GM12892 (cell line): ENCODE data around the gene NTMT2.

Source experiments
- DNase-seq: peaks from one replicate; pipeline ENCODE4 v3.0.0; 2011; ENCODE audit not compliant: insufficient read length
- FAIRE-seq: peaks from 2 replicates; lab custom pipeline; 2011; peaks lifted over from hg19 to GRCh38; lab: Jason Lieb, UNC
- POLR2A ChIP-seq: IDR thresholded peaks from 2 replicates; pipeline ENCODE4 v1.6.1; 2011; ENCODE audit warnings: low read depth, low read length, control low read depth
- POLR2AphosphoS5 ChIP-seq: IDR thresholded peaks from 2 replicates; pipeline ENCODE4 v1.6.1; 2011; ENCODE audit warnings: low read depth, low read length, control low read depth
- TAF1 ChIP-seq: IDR thresholded peaks from 2 replicates; pipeline ENCODE4 v1.6.1; 2011; ENCODE audit warnings: low read depth, mild to moderate bottlenecking, control low read depth, low read length, borderline replicate concordance

The NTMT2 gene

DNA sequence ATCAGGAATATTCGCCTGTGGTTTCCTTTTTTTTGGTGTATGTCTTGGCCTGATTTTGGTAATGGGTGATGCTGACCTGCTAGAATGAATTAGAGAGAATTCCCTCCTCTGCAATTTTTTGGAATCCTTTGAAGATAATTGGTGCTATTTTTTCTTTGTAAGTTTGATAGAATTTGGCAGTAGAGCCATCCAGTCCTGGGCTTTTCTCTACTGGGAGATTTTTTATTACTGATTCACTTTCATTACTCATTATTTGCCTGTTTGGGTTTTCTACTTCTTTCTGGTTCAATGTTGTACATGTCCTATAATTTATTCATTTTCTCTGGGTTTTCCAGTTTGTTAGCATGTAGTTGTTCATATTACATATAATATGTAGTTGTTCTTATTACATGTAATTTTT lies 48.7 kb downstream of the NTMT2 start:
- no peak for TF ChIP-seq POLR2AphosphoS5
- no peak for TF ChIP-seq POLR2A
- no peak for TF ChIP-seq TAF1
- no peak for FAIRE-seq
- no peak for DNase-seq

DNA sequence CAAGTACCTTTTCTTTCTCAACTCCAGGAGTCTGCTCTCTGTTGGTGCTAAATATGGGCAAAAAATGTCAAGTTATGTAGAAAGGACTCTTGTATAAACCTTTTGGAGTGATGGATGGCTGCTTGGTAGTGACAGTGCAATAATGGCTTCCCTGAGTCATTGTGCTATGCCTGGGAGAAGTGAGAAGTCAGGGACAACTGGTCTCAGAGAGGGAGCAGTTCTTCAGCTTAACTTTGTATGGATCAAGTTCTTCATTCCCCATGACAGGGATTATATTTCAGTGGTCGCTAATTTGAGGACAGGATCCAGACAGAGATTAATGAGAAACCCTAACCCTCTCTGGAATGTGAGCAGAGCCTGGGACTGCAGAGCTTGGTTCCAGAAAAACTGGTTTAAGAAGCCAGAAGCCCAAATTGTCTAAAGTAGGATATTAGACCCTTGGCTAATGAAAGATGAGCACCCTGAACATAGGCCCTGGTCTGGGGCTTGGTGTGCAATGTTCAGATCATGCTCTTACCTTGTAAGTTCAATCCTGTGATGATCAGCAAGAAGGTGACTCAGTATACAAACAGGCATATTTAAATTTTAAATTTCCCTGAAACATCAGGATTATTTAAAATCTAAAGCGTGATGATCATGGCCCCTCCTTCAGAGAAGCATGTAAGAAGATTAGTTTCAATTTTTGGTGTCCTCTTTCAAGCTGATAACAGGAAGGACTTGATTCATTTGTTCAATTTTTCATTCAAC lies 50.9 kb downstream of the NTMT2 start:
- FAIRE-seq (no peak), DNase-seq (no peak)
- TF ChIP-seq POLR2AphosphoS5, result no peak
- no peak for TF ChIP-seq POLR2A
- TF ChIP-seq TAF1, result no peak

DNA sequence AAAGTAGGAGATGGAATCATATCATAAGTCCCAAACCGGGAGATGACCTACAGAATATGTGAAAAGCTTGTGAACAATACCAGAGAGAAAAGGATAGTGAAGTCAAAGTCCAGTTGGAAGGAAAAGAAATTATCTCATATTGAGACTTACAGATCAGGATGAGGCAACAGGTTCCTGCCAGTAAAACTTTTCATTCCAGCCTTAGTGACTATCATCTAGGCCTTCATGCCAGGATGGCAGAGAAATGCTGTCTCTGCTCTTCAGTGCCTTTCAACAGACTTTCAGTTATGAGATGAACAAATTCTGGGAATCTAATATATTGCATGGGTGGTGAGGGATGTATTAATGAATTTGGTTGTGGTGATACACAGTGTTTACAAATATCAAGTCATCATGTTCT lies 52.3 kb downstream of the NTMT2 start:
- DNase-seq (no peak), FAIRE-seq (no peak)
- TF ChIP-seq POLR2AphosphoS5 (no peak), TAF1 (no peak), POLR2A (no peak)

DNA sequence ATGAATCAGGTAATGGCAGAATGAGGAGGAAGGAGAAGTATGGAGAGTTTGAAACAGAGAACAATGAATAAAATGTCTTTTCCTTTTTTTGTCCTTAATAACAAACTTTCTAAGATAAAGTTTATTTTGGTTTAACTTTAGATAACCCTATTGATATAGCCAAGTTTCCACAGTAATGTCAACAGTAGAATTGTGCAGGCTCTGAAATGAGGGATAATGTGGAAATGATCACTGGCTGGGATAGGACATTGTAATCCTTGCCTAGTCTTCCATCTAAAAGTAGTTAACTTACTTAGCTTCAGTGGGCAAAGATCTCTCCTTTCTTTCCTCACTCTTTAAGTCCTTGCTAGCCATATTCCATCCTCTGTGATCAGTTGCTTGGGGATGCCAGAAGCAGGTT lies 52.8 kb downstream of the NTMT2 start:
- FAIRE-seq (no peak), DNase-seq (no peak)
- TF ChIP-seq TAF1, result no peak
- no peak for TF ChIP-seq POLR2A
- TF ChIP-seq POLR2AphosphoS5, result no peak

DNA sequence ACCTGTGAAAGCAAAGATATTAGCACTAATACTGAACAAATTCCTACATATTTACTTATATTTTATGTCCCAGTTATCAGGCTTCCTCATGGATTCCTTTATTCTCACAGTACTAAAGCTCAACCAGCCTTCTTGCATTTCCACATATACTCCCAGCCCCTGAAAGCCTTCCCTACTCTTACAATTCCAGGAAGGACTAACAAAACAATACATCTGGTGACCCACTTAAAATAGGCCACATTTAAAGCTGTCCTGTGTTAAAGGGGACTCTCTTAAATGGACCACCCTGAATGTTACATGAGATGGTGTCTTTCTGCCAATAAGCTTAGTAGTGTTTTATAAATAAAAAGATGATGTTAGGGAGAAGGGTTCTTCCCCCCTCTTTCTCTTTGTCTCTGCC lies 54.4 kb downstream of the NTMT2 start:
- FAIRE-seq (no peak), DNase-seq (no peak)
- TF ChIP-seq POLR2AphosphoS5 (no peak), TAF1 (no peak), POLR2A (no peak)

DNA sequence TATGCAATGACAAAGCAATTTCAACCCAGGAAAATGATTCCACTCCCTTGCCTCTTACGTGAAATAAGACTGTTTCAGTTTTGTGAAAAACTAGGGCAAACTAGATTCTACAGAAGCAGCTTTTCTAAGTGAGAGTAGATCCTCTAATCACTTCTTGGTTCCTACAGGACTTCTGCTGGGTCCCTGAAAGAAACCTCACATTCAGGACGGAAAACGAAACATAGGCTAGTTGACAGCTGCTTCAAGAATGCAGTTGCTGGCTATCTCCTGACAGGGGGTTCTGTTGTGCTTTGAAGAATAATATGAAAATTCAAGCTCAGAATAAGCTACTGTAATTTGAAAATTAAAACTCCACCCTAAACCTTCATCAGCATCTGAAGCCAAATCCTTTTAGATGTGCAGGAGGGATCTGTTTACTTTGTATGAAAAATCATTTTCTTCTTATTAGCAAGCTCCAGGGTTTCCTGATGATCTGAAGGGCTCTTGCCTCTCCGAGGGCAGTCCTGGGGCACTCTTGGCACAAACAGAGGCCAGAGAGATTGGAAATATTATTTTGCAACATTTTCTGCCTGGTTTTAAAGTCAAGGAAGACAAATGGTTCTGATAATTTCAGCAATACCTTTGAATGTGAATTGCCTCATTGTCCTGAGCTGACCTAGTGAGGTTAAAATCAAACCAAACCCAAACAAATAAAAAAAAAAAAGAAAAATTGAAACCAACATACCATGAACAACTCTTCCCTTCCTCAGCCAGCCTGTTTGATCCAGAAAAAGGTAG lies 55.0 kb downstream of the NTMT2 start:
- FAIRE-seq, result no peak
- no peak for TF ChIP-seq TAF1
- no peak for TF ChIP-seq POLR2A
- no peak for TF ChIP-seq POLR2AphosphoS5
- DNase-seq, result no peak

DNA sequence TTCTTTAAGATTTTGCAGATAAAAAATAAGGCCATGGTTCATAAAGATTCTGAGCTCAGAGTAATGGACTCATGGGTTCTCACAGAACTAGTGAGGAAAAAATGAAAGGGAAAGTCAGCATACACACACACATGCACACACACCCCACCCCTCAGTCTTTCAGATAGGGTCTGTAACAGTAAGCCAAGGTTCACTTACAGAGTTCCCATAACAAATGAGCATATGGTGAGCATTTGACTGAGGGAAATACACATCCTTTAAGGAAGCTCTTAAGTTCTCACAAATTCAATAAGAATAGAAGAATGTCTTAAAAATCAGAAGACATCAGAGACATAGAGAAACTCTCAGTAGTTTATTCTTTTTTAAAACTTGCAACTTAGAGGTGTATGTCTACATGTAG lies 57.9 kb downstream of the NTMT2 start:
- DNase-seq (no peak), FAIRE-seq (no peak)
- no peak for TF ChIP-seq TAF1
- TF ChIP-seq POLR2AphosphoS5, result no peak
- TF ChIP-seq POLR2A, result no peak

DNA sequence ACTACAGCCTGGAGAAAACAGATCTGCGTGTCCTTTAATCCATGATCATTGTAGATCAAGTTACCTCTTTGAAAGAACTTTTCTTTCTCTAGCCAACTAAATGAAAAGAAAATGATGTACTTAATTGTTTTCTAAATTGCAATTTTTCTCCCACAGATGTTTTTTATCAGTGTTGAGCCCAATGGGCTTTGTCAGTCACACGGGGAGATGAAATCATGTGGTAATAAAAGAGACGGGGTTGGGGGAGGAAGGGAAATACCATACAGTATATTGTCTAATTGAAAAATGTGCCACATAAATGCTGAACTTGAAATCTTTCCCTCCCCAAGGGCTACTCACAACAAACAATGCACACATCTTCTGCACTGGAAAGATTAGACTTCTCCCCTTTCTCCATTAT lies 58.4 kb downstream of the NTMT2 start:
- FAIRE-seq, result no peak
- TF ChIP-seq POLR2A (no peak), POLR2AphosphoS5 (no peak), TAF1 (no peak)
- DNase-seq, result no peak

DNA sequence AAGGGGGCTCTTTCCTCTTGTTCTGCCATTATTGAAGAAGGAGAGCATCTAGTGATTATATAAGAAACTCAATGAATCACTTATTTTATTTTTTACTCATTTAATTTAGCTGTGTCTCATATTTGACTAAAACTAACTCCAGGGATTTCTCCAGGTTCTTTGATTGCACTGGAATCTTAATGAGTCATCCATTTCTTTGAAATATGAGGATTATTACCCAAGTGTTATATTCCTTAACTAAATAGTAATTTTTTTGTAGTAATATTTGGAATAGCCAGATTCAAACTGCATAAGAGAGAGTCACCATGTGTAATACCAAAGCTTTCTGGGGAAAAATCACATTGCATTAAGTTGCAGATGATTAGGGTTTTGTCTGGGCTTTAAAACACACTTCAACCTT lies 59.5 kb downstream of the NTMT2 start:
- no peak for TF ChIP-seq POLR2AphosphoS5
- no peak for TF ChIP-seq TAF1
- no peak for TF ChIP-seq POLR2A
- DNase-seq, result no peak
- no peak for FAIRE-seq

DNA sequence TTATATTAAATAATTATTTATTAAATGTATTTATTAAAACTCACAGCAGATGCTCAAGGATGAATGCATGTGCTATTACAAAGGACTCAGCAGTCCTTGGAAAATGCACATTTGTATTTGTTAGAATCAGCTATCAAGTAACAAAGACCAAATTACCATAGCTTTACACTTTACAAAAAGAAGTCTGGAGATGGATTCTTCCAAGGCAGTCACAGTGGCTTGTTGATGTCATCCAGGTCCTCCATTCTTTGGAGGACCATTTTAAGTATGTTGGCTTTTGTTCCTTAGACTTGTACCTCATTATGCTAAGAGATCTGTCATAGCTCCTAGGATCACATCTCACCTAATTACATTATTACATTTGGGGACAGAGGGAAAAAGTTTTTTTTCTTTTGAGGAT lies 63.4 kb downstream of the NTMT2 start:
- no peak for TF ChIP-seq POLR2AphosphoS5
- TF ChIP-seq TAF1, result no peak
- TF ChIP-seq POLR2A, result no peak
- FAIRE-seq (no peak), DNase-seq (no peak)

DNA sequence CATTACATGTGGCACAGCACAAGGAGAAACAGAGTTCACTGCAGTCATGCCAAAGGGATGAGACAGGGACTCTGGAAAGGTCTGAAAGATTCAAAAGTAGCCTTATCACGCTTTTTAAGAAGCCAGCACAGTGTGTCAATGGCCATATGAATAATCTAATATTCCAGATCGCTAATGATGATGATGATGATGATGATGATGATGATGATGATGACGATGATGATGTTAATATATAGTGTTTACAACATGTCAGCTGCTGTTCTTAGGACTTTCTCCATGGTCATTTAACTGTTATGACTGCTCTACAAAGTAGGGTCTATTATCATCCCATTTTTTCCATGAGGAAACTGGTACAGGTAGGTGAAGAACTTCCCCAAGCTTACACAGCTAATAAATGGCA lies 64.4 kb downstream of the NTMT2 start:
- FAIRE-seq, result no peak
- TF ChIP-seq POLR2AphosphoS5 (no peak), POLR2A (no peak), TAF1 (no peak)

DNA sequence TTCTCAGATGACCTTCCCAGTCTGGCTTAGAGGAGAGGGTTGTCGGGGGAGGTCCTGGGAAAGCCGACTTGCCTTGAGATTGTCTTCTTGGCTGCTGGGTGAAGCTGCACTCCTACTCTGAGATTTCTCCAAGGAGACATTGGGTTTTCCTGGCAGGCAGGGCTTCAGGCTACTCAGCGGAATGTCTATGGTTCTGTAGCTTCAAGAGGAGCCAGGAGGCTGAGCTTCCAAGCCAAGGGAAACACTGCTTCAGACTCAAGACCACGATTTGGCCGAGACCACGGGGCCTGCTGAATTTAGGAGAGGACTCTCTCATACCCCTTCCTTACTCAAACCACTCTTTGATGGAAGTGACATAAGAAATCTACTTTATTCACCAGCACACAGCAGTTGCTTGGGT lies 67.8 kb downstream of the NTMT2 start:
- FAIRE-seq (no peak), DNase-seq (no peak)
- TF ChIP-seq TAF1, result no peak
- TF ChIP-seq POLR2AphosphoS5, result no peak
- TF ChIP-seq POLR2A, result no peak

More for the DNA sequence above, 64.4 kb downstream of the NTMT2 start:
- DNase-seq, result no peak
